HEK293 (cell line): Measurements from ENCODE around the gene OGFOD2.

ENCODE experiments used
- GFI1B ChIP-seq: fragments of 450-650 bp; formaldehyde crosslinking; IDR thresholded peaks from 2 replicates; pipeline ENCODE4 v1.5.1; 2016; ENCODE audit warnings: missing biosample characterization, missing genetic modification characterization
- GLIS1 ChIP-seq: fragments of 450-650 bp; formaldehyde crosslinking; IDR thresholded peaks from 2 replicates; pipeline ENCODE4 v1.5.1; 2016; ENCODE audit warnings: missing biosample characterization, missing genetic modification characterization
- HOXC10 ChIP-seq: sonication (generic); formaldehyde crosslinking; IDR thresholded peaks from 2 replicates; pipeline ENCODE4 v1.8.1; 2023; ENCODE audit warnings: mild to moderate bottlenecking, missing genetic modification reagents
- IKZF3 ChIP-seq: fragments of 450-650 bp; IDR thresholded peaks from 2 replicates; pipeline ENCODE4 v1.5.0; 2018; ENCODE audit warnings: missing biosample characterization, mild to moderate bottlenecking, missing genetic modification characterization, moderate library complexity
- KLF16 ChIP-seq: fragments of 450-650 bp; formaldehyde crosslinking; IDR thresholded peaks from 2 replicates; pipeline ENCODE4 v1.5.1; 2017; ENCODE audit warnings: missing biosample characterization, missing genetic modification characterization
- OSR2 ChIP-seq: fragments of 450-650 bp; formaldehyde crosslinking; IDR thresholded peaks from 2 replicates; pipeline ENCODE4 v1.5.1; 2016; ENCODE audit warnings: missing biosample characterization, missing genetic modification characterization
- SALL2 ChIP-seq: fragments of 450-650 bp; formaldehyde crosslinking; IDR thresholded peaks from 2 replicates; pipeline ENCODE4 v1.5.0; 2017; ENCODE audit warnings: missing biosample characterization, mild to moderate bottlenecking, missing genetic modification characterization, borderline replicate concordance
- YY1 ChIP-seq: fragments of 450-650 bp; formaldehyde crosslinking; IDR thresholded peaks from 2 replicates; pipeline ENCODE4 v1.5.1; 2018; ENCODE audit warnings: missing biosample characterization, missing genetic modification characterization
- ZNF138 ChIP-seq: fragments of 450-650 bp; formaldehyde crosslinking; IDR thresholded peaks from 2 replicates; pipeline ENCODE4 v1.5.1; 2016; ENCODE audit warnings: missing biosample characterization, missing genetic modification characterization, borderline replicate concordance
- ZNF16 ChIP-seq: fragments of 450-650 bp; formaldehyde crosslinking; IDR thresholded peaks from 2 replicates; pipeline ENCODE4 v1.5.1; 2016; ENCODE audit warnings: low read depth, missing biosample characterization, missing genetic modification characterization
- ZNF24 ChIP-seq: fragments of 450-650 bp; formaldehyde crosslinking; IDR thresholded peaks from 2 replicates; pipeline ENCODE4 v1.5.1; 2016; ENCODE audit warnings: missing biosample characterization, missing genetic modification characterization
- ZNF311 ChIP-seq: fragments of 450-650 bp; formaldehyde crosslinking; IDR thresholded peaks from 2 replicates; pipeline ENCODE4 v1.5.1; 2017; ENCODE audit warnings: missing biosample characterization, missing genetic modification characterization, borderline replicate concordance
- ZNF48 ChIP-seq: fragments of 450-650 bp; formaldehyde crosslinking; IDR thresholded peaks from 2 replicates; pipeline ENCODE4 v1.5.1; 2016; ENCODE audit warnings: missing biosample characterization, missing genetic modification characterization
- ZNF529 ChIP-seq: fragments of 450-650 bp; formaldehyde crosslinking; IDR thresholded peaks from 2 replicates; pipeline ENCODE4 v1.5.1; 2017; ENCODE audit warnings: missing genetic modification characterization, missing biosample characterization; ENCODE audit not compliant: insufficient replicate concordance
- ZNF560 ChIP-seq: fragments of 450-650 bp; formaldehyde crosslinking; IDR thresholded peaks from 2 replicates; pipeline ENCODE4 v1.5.1; 2017; ENCODE audit warnings: missing biosample characterization, missing genetic modification characterization, borderline replicate concordance
- ZNF785 ChIP-seq: fragments of 450-650 bp; formaldehyde crosslinking; IDR thresholded peaks from 2 replicates; pipeline ENCODE4 v1.5.1; 2016; ENCODE audit warnings: missing biosample characterization, missing genetic modification characterization
- TF ChIP-seq, protein P1 (sequence below): fragments of 450-650 bp; formaldehyde crosslinking; IDR thresholded peaks from 2 replicates; pipeline ENCODE4 v1.5.1; 2016; ENCODE audit warnings: missing biosample characterization, missing genetic modification characterization
- TF ChIP-seq, protein P2 (sequence below): fragments of 450-650 bp; formaldehyde crosslinking; IDR thresholded peaks from 2 replicates; pipeline ENCODE4 v1.5.1; 2017; ENCODE audit warnings: missing biosample characterization, missing genetic modification characterization
- TF ChIP-seq, protein P3 (sequence below): fragments of 450-650 bp; formaldehyde crosslinking; IDR thresholded peaks from 2 replicates; pipeline ENCODE4 v1.5.1; 2016; ENCODE audit warnings: missing biosample characterization, missing genetic modification characterization
- TF ChIP-seq, protein P4 (sequence below): fragments of 450-650 bp; formaldehyde crosslinking; IDR thresholded peaks from 2 replicates; pipeline ENCODE4 v1.5.1; 2016; ENCODE audit warnings: missing biosample characterization, missing genetic modification characterization
- TF ChIP-seq, protein P5 (sequence below): fragments of 450-650 bp; formaldehyde crosslinking; IDR thresholded peaks from 2 replicates; pipeline ENCODE4 v1.5.1; 2016; ENCODE audit warnings: missing biosample characterization, missing genetic modification characterization
- TF ChIP-seq, protein P6 (sequence below): fragments of 450-650 bp; formaldehyde crosslinking; IDR thresholded peaks from 2 replicates; pipeline ENCODE4 v1.5.1; 2016; ENCODE audit warnings: missing biosample characterization, missing genetic modification characterization

Gene OGFOD2

DNA sequence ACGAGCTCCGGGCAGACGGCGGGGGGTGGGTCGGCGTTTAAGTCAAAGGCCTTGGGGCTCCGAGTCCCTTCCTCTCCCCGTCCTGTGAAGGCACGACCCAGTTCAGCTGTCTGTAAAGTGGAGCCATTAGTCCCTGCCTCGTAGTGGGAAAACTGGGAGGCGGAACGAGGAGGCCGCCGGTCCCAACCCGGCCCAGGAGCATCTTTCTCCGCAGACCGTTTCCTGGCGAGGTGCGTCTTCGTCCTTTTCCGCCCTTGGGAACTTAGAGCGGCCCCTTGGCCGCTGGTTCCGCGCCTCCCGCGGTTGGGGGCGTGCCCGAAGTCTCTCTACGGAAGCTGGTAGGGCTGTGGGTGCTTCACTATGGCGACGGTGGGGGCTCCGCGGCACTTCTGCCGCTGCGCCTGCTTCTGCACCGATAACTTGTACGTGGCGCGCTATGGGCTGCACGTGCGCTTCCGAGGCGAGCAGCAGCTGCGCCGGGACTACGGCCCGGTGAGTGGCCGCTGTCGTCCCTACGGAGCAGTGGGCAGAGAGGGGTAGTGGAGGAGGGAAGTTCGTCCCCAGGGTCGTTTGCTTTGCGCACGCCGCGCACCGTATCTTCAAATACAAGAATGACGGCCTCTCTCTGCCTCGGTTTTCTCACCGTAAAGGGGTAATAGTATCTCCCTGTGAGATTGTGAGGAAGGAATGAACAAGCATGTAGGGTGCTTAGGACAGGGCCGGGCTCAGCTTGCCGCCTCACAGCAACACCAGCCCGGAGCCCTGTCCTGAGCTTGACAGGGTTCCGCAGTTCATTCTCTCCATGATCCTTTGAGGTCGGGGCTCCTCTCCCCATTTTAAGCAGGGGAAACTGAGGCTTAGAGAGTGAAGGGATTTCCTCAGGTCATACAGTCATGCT is at the start of gene OGFOD2 (continued):
- TF ChIP-seq, protein P1, sequence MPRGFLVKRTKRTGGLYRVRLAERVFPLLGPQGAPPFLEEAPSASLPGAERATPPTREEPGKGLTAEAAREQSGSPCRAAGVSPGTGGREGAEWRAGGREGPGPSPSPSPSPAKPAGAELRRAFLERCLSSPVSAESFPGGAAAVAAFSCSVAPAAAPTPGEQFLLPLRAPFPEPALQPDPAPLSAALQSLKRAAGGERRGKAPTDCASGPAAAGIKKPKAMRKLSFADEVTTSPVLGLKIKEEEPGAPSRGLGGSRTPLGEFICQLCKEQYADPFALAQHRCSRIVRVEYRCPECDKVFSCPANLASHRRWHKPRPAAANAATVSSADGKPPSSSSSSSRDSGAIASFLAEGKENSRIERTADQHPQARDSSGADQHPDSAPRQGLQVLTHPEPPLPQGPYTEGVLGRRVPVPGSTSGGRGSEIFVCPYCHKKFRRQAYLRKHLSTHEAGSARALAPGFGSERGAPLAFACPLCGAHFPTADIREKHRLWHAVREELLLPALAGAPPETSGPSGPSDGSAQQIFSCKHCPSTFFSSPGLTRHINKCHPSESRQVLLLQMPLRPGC (tag by site-specific recombination): no peak
- TF ChIP-seq GLIS1 (tag by site-specific recombination) (peak; percentile 80), OSR2 (tag by site-specific recombination) (peak; percentile 59), ZNF48 (tag by site-specific recombination) (no peak), GFI1B (tag by site-specific recombination) (no peak), SALL2 (tag by site-specific recombination) (no peak), YY1 (tag by site-specific recombination) (peak; percentile 77), ZNF138 (tag by site-specific recombination) (no peak), ZNF16 (tag by site-specific recombination) (no peak), KLF16 (tag by site-specific recombination) (peak; percentile 66), ZNF529 (no peak), ZNF560 (tag by site-specific recombination) (no peak), HOXC10 (CRISPR knock-in tag) (no peak; the same call in 1 of the 2 replicates), IKZF3 (tag by site-specific recombination) (0 out of 2 replicates have a peak, but pooled peaks have one; percentile 23), ZNF24 (tag by site-specific recombination) (no peak), ZNF311 (tag by site-specific recombination) (no peak), ZNF785 (tag by site-specific recombination) (0 out of 2 replicates have a peak, but pooled peaks have one; percentile 20)
- TF ChIP-seq, protein P2, sequence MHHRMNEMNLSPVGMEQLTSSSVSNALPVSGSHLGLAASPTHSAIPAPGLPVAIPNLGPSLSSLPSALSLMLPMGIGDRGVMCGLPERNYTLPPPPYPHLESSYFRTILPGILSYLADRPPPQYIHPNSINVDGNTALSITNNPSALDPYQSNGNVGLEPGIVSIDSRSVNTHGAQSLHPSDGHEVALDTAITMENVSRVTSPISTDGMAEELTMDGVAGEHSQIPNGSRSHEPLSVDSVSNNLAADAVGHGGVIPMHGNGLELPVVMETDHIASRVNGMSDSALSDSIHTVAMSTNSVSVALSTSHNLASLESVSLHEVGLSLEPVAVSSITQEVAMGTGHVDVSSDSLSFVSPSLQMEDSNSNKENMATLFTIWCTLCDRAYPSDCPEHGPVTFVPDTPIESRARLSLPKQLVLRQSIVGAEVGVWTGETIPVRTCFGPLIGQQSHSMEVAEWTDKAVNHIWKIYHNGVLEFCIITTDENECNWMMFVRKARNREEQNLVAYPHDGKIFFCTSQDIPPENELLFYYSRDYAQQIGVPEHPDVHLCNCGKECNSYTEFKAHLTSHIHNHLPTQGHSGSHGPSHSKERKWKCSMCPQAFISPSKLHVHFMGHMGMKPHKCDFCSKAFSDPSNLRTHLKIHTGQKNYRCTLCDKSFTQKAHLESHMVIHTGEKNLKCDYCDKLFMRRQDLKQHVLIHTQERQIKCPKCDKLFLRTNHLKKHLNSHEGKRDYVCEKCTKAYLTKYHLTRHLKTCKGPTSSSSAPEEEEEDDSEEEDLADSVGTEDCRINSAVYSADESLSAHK (tag by site-specific recombination): 0 out of 2 replicates have a peak, but pooled peaks have one; percentile 24
- TF ChIP-seq, protein P3, sequence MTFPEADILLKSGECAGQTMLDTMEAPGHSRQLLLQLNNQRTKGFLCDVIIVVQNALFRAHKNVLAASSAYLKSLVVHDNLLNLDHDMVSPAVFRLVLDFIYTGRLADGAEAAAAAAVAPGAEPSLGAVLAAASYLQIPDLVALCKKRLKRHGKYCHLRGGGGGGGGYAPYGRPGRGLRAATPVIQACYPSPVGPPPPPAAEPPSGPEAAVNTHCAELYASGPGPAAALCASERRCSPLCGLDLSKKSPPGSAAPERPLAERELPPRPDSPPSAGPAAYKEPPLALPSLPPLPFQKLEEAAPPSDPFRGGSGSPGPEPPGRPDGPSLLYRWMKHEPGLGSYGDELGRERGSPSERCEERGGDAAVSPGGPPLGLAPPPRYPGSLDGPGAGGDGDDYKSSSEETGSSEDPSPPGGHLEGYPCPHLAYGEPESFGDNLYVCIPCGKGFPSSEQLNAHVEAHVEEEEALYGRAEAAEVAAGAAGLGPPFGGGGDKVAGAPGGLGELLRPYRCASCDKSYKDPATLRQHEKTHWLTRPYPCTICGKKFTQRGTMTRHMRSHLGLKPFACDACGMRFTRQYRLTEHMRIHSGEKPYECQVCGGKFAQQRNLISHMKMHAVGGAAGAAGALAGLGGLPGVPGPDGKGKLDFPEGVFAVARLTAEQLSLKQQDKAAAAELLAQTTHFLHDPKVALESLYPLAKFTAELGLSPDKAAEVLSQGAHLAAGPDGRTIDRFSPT (tag by site-specific recombination): peak; percentile 86
- TF ChIP-seq, protein P4, sequence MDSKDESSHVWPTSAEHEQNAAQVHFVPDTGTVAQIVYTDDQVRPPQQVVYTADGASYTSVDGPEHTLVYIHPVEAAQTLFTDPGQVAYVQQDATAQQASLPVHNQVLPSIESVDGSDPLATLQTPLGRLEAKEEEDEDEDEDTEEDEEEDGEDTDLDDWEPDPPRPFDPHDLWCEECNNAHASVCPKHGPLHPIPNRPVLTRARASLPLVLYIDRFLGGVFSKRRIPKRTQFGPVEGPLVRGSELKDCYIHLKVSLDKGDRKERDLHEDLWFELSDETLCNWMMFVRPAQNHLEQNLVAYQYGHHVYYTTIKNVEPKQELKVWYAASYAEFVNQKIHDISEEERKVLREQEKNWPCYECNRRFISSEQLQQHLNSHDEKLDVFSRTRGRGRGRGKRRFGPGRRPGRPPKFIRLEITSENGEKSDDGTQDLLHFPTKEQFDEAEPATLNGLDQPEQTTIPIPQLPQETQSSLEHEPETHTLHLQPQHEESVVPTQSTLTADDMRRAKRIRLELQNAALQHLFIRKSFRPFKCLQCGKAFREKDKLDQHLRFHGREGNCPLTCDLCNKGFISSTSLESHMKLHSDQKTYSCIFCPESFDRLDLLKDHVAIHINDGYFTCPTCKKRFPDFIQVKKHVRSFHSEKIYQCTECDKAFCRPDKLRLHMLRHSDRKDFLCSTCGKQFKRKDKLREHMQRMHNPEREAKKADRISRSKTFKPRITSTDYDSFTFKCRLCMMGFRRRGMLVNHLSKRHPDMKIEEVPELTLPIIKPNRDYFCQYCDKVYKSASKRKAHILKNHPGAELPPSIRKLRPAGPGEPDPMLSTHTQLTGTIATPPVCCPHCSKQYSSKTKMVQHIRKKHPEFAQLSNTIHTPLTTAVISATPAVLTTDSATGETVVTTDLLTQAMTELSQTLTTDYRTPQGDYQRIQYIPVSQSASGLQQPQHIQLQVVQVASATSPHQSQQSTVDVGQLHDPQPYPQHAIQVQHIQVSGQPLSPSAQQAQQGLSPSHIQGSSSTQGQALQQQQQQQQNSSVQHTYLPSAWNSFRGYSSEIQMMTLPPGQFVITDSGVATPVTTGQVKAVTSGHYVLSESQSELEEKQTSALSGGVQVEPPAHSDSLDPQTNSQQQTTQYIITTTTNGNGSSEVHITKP (tag by site-specific recombination): peak; percentile 8; the same call in 1 of the 2 replicates
- TF ChIP-seq, protein P5, sequence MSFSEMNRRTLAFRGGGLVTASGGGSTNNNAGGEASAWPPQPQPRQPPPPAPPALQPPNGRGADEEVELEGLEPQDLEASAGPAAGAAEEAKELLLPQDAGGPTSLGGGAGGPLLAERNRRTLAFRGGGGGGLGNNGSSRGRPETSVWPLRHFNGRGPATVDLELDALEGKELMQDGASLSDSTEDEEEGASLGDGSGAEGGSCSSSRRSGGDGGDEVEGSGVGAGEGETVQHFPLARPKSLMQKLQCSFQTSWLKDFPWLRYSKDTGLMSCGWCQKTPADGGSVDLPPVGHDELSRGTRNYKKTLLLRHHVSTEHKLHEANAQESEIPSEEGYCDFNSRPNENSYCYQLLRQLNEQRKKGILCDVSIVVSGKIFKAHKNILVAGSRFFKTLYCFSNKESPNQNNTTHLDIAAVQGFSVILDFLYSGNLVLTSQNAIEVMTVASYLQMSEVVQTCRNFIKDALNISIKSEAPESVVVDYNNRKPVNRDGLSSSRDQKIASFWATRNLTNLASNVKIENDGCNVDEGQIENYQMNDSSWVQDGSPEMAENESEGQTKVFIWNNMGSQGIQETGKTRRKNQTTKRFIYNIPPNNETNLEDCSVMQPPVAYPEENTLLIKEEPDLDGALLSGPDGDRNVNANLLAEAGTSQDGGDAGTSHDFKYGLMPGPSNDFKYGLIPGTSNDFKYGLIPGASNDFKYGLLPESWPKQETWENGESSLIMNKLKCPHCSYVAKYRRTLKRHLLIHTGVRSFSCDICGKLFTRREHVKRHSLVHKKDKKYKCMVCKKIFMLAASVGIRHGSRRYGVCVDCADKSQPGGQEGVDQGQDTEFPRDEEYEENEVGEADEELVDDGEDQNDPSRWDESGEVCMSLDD (tag by site-specific recombination): no peak
- TF ChIP-seq, protein P6, sequence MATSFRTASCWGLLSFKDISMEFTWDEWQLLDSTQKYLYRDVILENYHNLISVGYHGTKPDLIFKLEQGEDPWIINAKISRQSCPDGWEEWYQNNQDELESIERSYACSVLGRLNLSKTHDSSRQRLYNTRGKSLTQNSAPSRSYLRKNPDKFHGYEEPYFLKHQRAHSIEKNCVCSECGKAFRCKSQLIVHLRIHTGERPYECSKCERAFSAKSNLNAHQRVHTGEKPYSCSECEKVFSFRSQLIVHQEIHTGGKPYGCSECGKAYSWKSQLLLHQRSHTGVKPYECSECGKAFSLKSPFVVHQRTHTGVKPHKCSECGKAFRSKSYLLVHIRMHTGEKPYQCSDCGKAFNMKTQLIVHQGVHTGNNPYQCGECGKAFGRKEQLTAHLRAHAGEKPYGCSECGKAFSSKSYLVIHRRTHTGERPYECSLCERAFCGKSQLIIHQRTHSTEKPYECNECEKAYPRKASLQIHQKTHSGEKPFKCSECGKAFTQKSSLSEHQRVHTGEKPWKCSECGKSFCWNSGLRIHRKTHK (tag by site-specific recombination): no peak
